IMR-90 (cell line): Measurements from ENCODE around the gene ZFP36. TPM values are rescaled to one million over a fixed set of nuclear protein-coding genes. Genes with fewer than 3 reads are reported as not detected.

ENCODE experiments used
- ATAC-seq: fragments of 200-7000 bp; cut with Tn5 transposase; 2 replicates; pipeline ENCODE4 v1.9.1; 2020; ENCODE audit warnings: low read depth, mild to moderate bottlenecking, moderate library complexity
- BruUV-seq: library from RNA; stranded (reverse); fragments of 400-500 nt; replicated peaks from 2 replicates; lab custom pipeline; 2021; lab: Mats Ljungman, UMichigan
- CTCF ChIA-PET: fragments of 300-600 bp; formaldehyde crosslinking; extraction: SDS; loops from one replicate; lab custom pipeline; 2021; ENCODE audit warnings: antibody characterized with exemption; lab: Yijun Ruan, JAX
- POLR2A ChIA-PET: fragments of 300-600 bp; sonication (Branson Sonifier 250); formaldehyde crosslinking; loops from one replicate; lab custom pipeline; 2022; ENCODE audit warnings: antibody characterized with exemption; ENCODE audit not compliant: unreplicated experiment; lab: Charles Lee
- DNase-seq: peaks from one replicate; pipeline ENCODE4 v3.0.0; 2013
- H2AFZ ChIP-seq: replicated peaks from 2 replicates; pipeline ENCODE3; 2013; ENCODE audit warnings: low read length, mild to moderate bottlenecking; ENCODE audit not compliant: poor library complexity
- H2AK5ac ChIP-seq: 2 replicates; pipeline ENCODE4 v1.6.1; 2013; ENCODE audit warnings: low read depth, low read length, inconsistent platforms
- H2AK9ac ChIP-seq: replicated peaks from 2 replicates; pipeline ENCODE3; 2013; ENCODE audit warnings: mild to moderate bottlenecking, low read depth, low read length, moderate library complexity; ENCODE audit not compliant: poor library complexity
- H2BK120ac ChIP-seq: 2 replicates; pipeline ENCODE4 v1.6.1; 2013; ENCODE audit warnings: low read depth, low read length, inconsistent platforms
- H2BK15ac ChIP-seq: 3 replicates; pipeline ENCODE4 v1.6.1; 2013; ENCODE audit warnings: low read depth, low read length, inconsistent platforms
- H2BK20ac ChIP-seq: 2 replicates; pipeline ENCODE4 v1.6.1; 2013; ENCODE audit warnings: low read depth, mild to moderate bottlenecking, inconsistent platforms, low read length, moderate library complexity
- H2BK5ac ChIP-seq: 2 replicates; pipeline ENCODE4 v1.6.1; 2013; ENCODE audit warnings: mild to moderate bottlenecking, low read depth, low read length, inconsistent platforms; ENCODE audit not compliant: poor library complexity, severe bottlenecking
- H3K14ac ChIP-seq: replicated peaks from 2 replicates; pipeline ENCODE4 v1.6.1; 2013; ENCODE audit warnings: low read depth, low read length, inconsistent platforms
- H3K18ac ChIP-seq: 2 replicates; pipeline ENCODE4 v1.6.1; 2013; ENCODE audit warnings: low read depth, low read length, control low read depth
- H3K23ac ChIP-seq: 2 replicates; pipeline ENCODE4 v1.6.1; 2013; ENCODE audit warnings: low read depth, low read length, inconsistent platforms
- H3K27ac ChIP-seq: 2 replicates; pipeline ENCODE4 v1.5.1; 2013; ENCODE audit warnings: mild to moderate bottlenecking, control low read depth, low read length; ENCODE audit not compliant: insufficient read depth
- H3K27me3 ChIP-seq: 2 replicates; pipeline ENCODE4 v1.6.1; 2013; ENCODE audit warnings: low read length; ENCODE audit not compliant: control insufficient read depth, insufficient read depth
- H3K36me3 ChIP-seq: 2 replicates; pipeline ENCODE4 v1.6.1; 2013; ENCODE audit warnings: low read length, mixed read lengths; ENCODE audit not compliant: control insufficient read depth, insufficient read depth
- H3K4ac ChIP-seq: 2 replicates; pipeline ENCODE4 v1.6.1; 2013; ENCODE audit warnings: low read depth, low read length, inconsistent platforms
- H3K4me1 ChIP-seq: 2 replicates; pipeline ENCODE4 v1.6.1; 2013; ENCODE audit warnings: low read length, mixed read lengths; ENCODE audit not compliant: control insufficient read depth, insufficient read depth
- H3K4me2 ChIP-seq: 2 replicates; pipeline ENCODE4 v1.6.1; 2013; ENCODE audit warnings: low read depth, mild to moderate bottlenecking, control low read depth, low read length, moderate library complexity
- H3K4me3 ChIP-seq: 2 replicates; pipeline ENCODE4 v1.5.1; 2013; ENCODE audit warnings: low read depth, mild to moderate bottlenecking, control low read depth, low read length, moderate library complexity; ENCODE audit not compliant: insufficient read depth
- H3K56ac ChIP-seq: 2 replicates; pipeline ENCODE4 v1.6.1; 2013; ENCODE audit warnings: low read length, inconsistent platforms; ENCODE audit not compliant: insufficient read depth; ENCODE audit errors: extremely low read depth
- H3K79me1 ChIP-seq, 2 experiments: 2 replicates each; pipeline ENCODE4 v1.6.1; 2013; ENCODE audit warnings: low read length in 2 of 2, inconsistent platforms in 1 of 2, low read depth in 1 of 2
- H3K9ac ChIP-seq: 2 replicates; pipeline ENCODE4 v1.6.1; 2013; ENCODE audit warnings: low read depth, low read length, control low read depth
- H3K9me1 ChIP-seq: 2 replicates; pipeline ENCODE4 v1.6.1; 2013; ENCODE audit warnings: low read length, inconsistent platforms; ENCODE audit not compliant: insufficient read depth
- H3K9me3 ChIP-seq: 2 replicates; pipeline ENCODE4 v1.6.1; 2013; ENCODE audit warnings: low read length; ENCODE audit not compliant: control insufficient read depth, insufficient read depth
- H4K20me1 ChIP-seq: 2 replicates; pipeline ENCODE4 v1.6.1; 2013; ENCODE audit warnings: low read length, inconsistent platforms; ENCODE audit not compliant: insufficient read depth
- H4K5ac ChIP-seq: 2 replicates; pipeline ENCODE4 v1.6.1; 2013; ENCODE audit warnings: mild to moderate bottlenecking, low read depth, low read length, control low read depth
- H4K8ac ChIP-seq, 2 experiments: 2 replicates each; pipeline ENCODE4 v1.6.1; 2013; ENCODE audit warnings: low read depth in 2 of 2, low read length in 2 of 2, control low read depth in 1 of 2, inconsistent platforms in 1 of 2
- H4K91ac ChIP-seq: 2 replicates; pipeline ENCODE4 v1.6.1; 2013; ENCODE audit warnings: low read depth, low read length, inconsistent platforms; ENCODE audit not compliant: insufficient read depth
- BHLHE40 ChIP-seq: fragments of 150-350 bp; IDR thresholded peaks from 2 replicates; pipeline ENCODE4 v1.6.1; 2016; ENCODE audit warnings: mild to moderate bottlenecking, low read depth, low read length
- CEBPB ChIP-seq: IDR thresholded peaks from 2 replicates; pipeline ENCODE4 v1.6.1; 2012; ENCODE audit warnings: low read depth, low read length, improper control_type of control experiment
- CHD1 ChIP-seq: IDR thresholded peaks from 2 replicates; pipeline ENCODE4 v1.6.1; 2012; ENCODE audit warnings: low read depth, low read length, improper control_type of control experiment
- FOS ChIP-seq: fragments of 150-350 bp; IDR thresholded peaks from 2 replicates; pipeline ENCODE4 v1.6.1; 2016; ENCODE audit warnings: low read depth, low read length
- MAFK ChIP-seq: IDR thresholded peaks from 2 replicates; pipeline ENCODE4 v1.6.1; 2012; ENCODE audit warnings: low read depth, low read length, improper control_type of control experiment
- MAZ ChIP-seq: IDR thresholded peaks from 2 replicates; pipeline ENCODE4 v1.6.1; 2012; ENCODE audit warnings: low read depth, mild to moderate bottlenecking, low read length, improper control_type of control experiment, moderate library complexity, borderline replicate concordance
- MXI1 ChIP-seq: IDR thresholded peaks from 2 replicates; pipeline ENCODE4 v1.6.1; 2012; ENCODE audit warnings: low read depth, mild to moderate bottlenecking, low read length, moderate library complexity, borderline replicate concordance
- NFE2L2 ChIP-seq: fragments of 150-350 bp; IDR thresholded peaks from 2 replicates; pipeline ENCODE4 v1.6.1; 2016; ENCODE audit warnings: low read depth, mild to moderate bottlenecking, low read length
- POLR2A ChIP-seq: IDR thresholded peaks from 2 replicates; pipeline ENCODE4 v1.6.1; 2012; ENCODE audit warnings: mild to moderate bottlenecking, low read depth, low read length
- RAD21 ChIP-seq: IDR thresholded peaks from 2 replicates; pipeline ENCODE4 v1.6.1; 2012; ENCODE audit warnings: low read length, improper control_type of control experiment
- RCOR1 ChIP-seq: IDR thresholded peaks from 2 replicates; pipeline ENCODE4 v1.6.1; 2012; ENCODE audit warnings: mild to moderate bottlenecking, low read length, improper control_type of control experiment; ENCODE audit not compliant: insufficient replicate concordance
- RFX5 ChIP-seq: IDR thresholded peaks from 2 replicates; pipeline ENCODE4 v1.8.0; 2012; ENCODE audit warnings: low read depth, mild to moderate bottlenecking, low read length, moderate library complexity
- WGBS, 2 experiments: methylation state at CpG; one replicate each; pipeline versions ENCODE4 v1.1.5 to v1.1.7; 2013; ENCODE audit warnings: missing lambda C conversion rate in 2 of 2; ENCODE audit not compliant: insufficient read length in 1 of 2; ENCODE audit errors: extremely low coverage in 2 of 2; 5-methylcytosine and 5-hydroxymethylcytosine counted together
- dilution Hi-C: fragments of 300-500 bp; cut with HindIII; formaldehyde crosslinking; loops from one replicate; pipeline ENCODE4 v1.14.3; 2018; ENCODE audit warnings: low sequenced_read_pairs; ENCODE audit not compliant: unreplicated experiment
- in situ Hi-C: fragments of 300-500 bp; cut with MboI; formaldehyde crosslinking; loops from 3 replicates; pipeline ENCODE4 v1.14.3; 2019; ENCODE audit warnings: low sequenced_read_pairs, inconsistent platforms, mixed read lengths
- intact Hi-C: fragments of 100-400 bp; cut with micrococcal nuclease; formaldehyde crosslinking; loops from 2 replicates; pipeline ENCODE4 v1.10.0; 2022
- polyA plus RNA-seq, 3 experiments: library from polyadenylated mRNA; depleted of rRNA; stranded (reverse); fragments of >200 nt; gene quantifications; 2 replicates each; pipeline ENCODE4 v1.2.3, GENCODE V29; 2012; ENCODE audit warnings: low replicate concordance in 1 of 3
- total RNA-seq: library from RNA; depleted of rRNA; stranded (reverse); fragments of >200 nt; gene quantifications from 2 replicates; pipeline ENCODE4 v1.2.3, GENCODE V29; 2012
- TF ChIP-seq, protein P1 (sequence below): fragments of 150-350 bp; IDR thresholded peaks from 2 replicates; pipeline ENCODE4 v1.6.1; 2016; ENCODE audit warnings: low read depth, mild to moderate bottlenecking, low read length, moderate library complexity, borderline replicate concordance
- TF ChIP-seq, protein P2 (sequence below): conservative IDR thresholded peaks from 2 replicates; pipeline ENCODE4 v1.5.1; 2012; ENCODE audit warnings: mild to moderate bottlenecking, low read depth, low read length, improper control_type of control experiment
- TF ChIP-seq, protein P3 (sequence below): fragments of 150-350 bp; IDR thresholded peaks from 2 replicates; pipeline ENCODE4 v1.6.1; 2017; ENCODE audit warnings: mild to moderate bottlenecking, antibody characterized with exemption, low read length, low read depth

ZFP36 gene
- total and polyA plus RNA-seq, 2 of the 4 experiments (the other 2 are of a cell fraction): 1.4 to 45.0 TPM

DNA sequence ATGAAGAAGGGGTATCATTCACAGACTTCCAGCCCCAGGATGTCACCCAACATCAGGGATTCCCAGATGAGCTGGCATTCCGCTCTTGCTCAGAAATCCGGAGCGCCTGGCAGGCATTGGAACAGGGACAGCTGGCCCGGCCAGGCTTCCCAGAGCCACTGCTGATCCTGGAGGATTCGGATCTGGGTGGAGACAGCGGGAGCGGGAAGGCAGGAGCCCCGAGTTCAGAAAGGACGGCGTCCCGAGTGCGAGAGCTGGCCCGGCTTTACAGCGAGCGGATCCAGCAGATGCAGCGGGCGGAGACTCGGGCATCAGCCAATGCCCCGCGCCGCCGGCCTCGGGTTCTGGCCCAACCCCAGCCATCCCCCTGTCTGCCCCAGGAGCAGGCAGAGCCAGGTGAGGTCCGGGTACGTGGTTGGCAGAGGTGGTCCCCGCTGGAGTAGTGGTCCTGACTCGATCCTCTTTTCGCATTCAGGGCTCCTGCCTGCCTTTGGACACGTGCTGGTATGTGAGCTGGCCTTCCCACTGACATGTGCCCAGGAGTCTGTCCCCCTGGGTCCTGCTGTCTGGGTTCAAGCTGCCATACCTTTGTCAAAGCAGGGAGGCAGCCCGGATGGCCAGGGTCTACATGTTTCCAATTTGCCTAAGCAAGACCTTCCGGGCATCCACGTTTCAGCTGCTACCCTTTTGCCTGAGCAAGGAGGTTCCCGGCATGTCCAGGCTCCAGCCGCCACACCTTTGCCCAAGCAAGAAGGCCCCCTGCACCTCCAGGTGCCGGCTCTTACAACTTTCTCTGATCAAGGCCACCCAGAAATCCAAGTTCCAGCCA, 16.8 kb downstream of the ZFP36 start:
- intact Hi-C loops (no loop called here), in situ Hi-C loops (no loop called here), dilution Hi-C loops (no loop called here)
- Histone ChIP-seq H3K56ac (no peak overlapping the region), H3K4me1 (peaks cover 5% of the 10 kb centered on the region), H2AK5ac (no peak overlapping the region), H3K18ac (no peak overlapping the region), H3K23ac (no peak overlapping the region), H3K4me3 (no peak overlapping the region), H4K91ac (no peak overlapping the region), H2AFZ (no peak overlapping the region), H4K8ac (no peak overlapping the region), H4K20me1 (peaks cover 16% of the 10 kb centered on the region), H2BK120ac (no peak overlapping the region), H3K27me3 (no peaks in the 10 kb centered on the region), H3K36me3 (peaks cover 63% of the 10 kb centered on the region), H2AK9ac (no peak overlapping the region), H3K9me1 (peaks cover 11% of the 10 kb centered on the region), H4K5ac (no peak overlapping the region), H3K9me3 (no peaks in the 10 kb centered on the region), H3K14ac (no peak overlapping the region), H3K4ac (no peak overlapping the region), H3K9ac (no peak overlapping the region), H2BK20ac (no peak overlapping the region), H2BK15ac (no peak overlapping the region), H3K27ac (no peak overlapping the region), H3K4me2 (no peak overlapping the region), H3K79me1 (peaks cover 7 to 62% of the 10 kb centered on the region in 2 experiments), H2BK5ac (no peak overlapping the region)
- ChIA-PET CTCF (interaction anchor here (0.5 kb wide), 1 partner anchor 17 kb away, joined by 8 read pairs; no protein-coding TSS in a partner anchor), POLR2A (interaction anchor here (0.6 kb wide), 1 partner anchor 17 kb away, joined by 8 read pairs; no protein-coding TSS in a partner anchor)
- 89% methylated on average over 21 of the region's 35 CpGs; no CpG with 5 or more reads in 1 of the 2 experiments for WGBS, 2 experiments
- no peak for DNase-seq
- no TSS peak for BruUV-seq
- no peak for ATAC-seq
- TF ChIP-seq, protein P1, sequence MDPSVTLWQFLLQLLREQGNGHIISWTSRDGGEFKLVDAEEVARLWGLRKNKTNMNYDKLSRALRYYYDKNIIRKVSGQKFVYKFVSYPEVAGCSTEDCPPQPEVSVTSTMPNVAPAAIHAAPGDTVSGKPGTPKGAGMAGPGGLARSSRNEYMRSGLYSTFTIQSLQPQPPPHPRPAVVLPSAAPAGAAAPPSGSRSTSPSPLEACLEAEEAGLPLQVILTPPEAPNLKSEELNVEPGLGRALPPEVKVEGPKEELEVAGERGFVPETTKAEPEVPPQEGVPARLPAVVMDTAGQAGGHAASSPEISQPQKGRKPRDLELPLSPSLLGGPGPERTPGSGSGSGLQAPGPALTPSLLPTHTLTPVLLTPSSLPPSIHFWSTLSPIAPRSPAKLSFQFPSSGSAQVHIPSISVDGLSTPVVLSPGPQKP: no peak
- TF ChIP-seq CHD1 (no peak), FOS (no peak), MXI1 (no peak), MAFK (no peak), RCOR1 (no peak), POLR2A (no peak), MAZ (no peak), BHLHE40 (no peak), RAD21 (no peak), NFE2L2 (no peak), CEBPB (no peak), RFX5 (no peak)
- TF ChIP-seq, protein P2, sequence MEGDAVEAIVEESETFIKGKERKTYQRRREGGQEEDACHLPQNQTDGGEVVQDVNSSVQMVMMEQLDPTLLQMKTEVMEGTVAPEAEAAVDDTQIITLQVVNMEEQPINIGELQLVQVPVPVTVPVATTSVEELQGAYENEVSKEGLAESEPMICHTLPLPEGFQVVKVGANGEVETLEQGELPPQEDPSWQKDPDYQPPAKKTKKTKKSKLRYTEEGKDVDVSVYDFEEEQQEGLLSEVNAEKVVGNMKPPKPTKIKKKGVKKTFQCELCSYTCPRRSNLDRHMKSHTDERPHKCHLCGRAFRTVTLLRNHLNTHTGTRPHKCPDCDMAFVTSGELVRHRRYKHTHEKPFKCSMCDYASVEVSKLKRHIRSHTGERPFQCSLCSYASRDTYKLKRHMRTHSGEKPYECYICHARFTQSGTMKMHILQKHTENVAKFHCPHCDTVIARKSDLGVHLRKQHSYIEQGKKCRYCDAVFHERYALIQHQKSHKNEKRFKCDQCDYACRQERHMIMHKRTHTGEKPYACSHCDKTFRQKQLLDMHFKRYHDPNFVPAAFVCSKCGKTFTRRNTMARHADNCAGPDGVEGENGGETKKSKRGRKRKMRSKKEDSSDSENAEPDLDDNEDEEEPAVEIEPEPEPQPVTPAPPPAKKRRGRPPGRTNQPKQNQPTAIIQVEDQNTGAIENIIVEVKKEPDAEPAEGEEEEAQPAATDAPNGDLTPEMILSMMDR: no peak
- TF ChIP-seq, protein P3, sequence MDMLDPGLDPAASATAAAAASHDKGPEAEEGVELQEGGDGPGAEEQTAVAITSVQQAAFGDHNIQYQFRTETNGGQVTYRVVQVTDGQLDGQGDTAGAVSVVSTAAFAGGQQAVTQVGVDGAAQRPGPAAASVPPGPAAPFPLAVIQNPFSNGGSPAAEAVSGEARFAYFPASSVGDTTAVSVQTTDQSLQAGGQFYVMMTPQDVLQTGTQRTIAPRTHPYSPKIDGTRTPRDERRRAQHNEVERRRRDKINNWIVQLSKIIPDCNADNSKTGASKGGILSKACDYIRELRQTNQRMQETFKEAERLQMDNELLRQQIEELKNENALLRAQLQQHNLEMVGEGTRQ: no peak
